Hindlimb muscle (tissue), 1 donor: ENCODE results near the gene GOLGA8Q. TPM values are rescaled to one million over a fixed set of nuclear protein-coding genes. Genes with fewer than 3 reads are reported as not detected.
A peak's percentile ranks its signal among the peaks of the same experiment; 100 is the strongest.
"Not testable (repeated sequence)": the region's sequence is repeated elsewhere in the genome, so short reads cannot be mapped to it uniquely, and the experiment has no call there.

ENCODE experiments used
- DNase-seq: peaks from one replicate; pipeline ENCODE4 v3.0.0-alpha.2; 2013
- polyA plus RNA-seq: library from polyadenylated mRNA; unstranded; fragments of 120-200 nt; gene quantifications from one replicate; pipeline ENCODE4 v1.2.1, GENCODE V29; 2013; ENCODE audit not compliant: insufficient read length

GOLGA8Q gene, protein sequence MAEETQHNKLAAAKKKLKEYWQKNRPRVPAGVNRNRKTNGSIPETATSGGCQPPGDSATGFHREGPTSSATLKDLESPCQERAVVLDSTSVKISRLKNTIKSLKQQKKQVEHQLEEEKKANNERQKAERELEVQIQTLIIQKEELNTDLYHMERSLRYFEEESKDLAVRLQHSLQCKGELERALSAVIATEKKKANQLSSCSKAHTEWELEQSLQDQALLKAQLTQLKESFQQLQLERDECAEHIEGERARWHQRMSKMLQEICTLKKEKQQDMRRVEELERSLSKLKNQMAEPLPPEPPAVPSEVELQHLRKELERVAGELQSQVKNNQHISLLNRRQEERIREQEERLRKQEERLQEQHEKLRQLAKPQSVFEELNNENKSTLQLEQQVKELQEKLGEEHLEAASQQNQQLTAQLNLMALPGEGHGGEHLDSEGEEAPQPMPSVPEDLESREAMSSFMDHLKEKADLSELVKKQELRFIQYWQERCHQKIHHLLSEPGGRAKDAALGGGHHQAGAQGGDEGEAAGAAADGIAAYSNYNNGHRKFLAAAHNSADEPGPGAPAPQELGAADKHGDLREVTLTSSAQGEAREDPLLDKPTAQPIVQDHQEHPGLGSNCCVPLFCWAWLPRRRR
- polyA plus RNA-seq, result 0.81 TPM

DNA sequence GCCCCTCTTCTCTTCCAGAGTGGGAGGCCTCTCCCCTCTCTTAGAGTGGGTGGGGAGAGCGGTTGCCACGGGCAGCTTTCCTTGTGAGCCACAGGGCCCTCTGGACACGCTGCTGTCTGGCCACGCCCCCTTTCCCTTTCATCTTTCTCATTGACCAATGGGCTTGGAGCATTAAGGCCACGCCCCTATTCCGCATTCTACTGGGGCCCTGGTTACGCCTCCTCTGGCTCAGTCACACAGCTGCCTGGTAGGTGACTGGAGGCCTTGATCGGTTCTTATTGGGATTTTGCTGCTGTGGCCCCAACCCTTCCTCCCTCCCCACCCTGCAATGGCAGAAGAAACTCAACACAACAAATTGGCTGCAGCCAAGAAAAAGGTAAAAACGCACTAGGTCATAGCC, at the start of gene GOLGA8Q:
Gene GOLGA8Q (plus strand): TSS at position 301 of the 400 bp plus-strand sequence. CDS start 28 bp downstream, at position 329.
- not testable (repeated sequence) for DNase-seq

DNA sequence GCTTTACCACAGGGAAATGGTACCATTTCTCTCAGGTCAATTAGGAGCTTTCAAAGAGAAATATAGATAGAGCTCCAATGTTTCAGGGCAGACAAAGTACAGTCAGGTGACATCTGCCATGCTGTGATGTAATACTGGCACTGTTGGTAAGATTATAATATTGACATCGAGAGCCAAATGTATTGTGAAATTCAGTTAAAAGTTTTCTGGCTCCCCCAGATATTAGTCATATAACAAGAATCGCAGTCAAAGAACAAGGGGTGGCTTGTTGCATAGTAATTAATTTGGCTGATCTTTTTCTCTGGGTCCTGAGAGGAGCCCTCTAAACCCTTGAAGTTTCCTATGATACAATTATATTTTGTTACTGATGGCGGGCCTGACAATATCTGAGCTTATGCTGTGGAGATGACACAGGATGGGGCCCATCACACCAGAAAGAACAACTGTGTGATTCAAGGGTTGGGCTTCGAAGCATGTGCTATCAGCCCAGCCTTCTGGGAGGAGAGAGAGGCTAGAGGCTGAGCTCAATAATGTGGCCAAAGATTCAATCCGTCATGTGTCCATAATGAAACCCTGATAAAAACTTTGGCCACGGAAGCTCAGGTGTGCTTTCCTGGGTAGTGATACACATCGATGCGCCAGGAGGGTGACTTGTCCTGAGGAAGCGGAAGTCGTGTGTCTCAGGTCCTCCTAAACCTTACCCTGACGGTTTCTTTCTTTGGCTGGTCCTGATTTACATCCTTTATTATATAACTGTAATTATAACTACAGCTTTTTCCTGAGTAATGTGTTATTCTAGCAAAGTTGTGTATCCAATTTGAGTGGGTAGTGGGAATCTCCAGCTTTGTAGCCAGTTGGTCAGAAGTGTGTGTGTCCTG, 48.7 kb upstream of the GOLGA8Q start:
- DNase-seq, result not testable (repeated sequence)

DNA sequence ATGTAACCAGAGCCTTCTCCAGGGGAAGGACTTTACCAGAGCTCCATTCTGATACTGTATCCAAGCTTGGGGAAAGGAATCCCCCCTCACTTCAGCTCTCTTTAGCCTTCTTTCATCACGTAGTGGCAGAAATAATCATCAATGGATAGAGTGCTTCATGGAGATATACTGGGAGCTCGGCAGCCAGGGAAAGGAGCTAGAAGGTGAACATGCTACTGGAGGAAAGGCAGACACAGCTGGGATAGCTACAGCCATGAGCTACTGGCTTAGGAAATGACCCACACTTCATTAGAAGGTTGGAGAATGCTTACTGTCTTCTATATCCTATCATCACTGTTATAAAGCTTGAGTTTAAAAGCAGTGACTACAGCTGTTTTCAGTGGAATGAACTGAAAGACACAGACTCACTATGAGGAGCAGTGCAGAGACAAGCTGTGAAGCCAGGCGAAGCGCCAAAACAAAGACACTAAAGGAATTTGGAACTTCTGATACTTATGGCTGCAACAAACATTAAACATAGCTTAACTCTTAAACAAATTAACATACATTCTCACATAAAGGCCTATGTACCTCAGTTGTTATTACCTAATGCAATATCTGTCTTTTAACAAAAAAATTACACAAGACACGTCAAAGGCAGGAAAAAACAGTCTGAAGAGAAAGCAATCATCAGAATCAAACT, 47.5 kb upstream of the GOLGA8Q start:
- peak; percentile 20 for DNase-seq

DNA sequence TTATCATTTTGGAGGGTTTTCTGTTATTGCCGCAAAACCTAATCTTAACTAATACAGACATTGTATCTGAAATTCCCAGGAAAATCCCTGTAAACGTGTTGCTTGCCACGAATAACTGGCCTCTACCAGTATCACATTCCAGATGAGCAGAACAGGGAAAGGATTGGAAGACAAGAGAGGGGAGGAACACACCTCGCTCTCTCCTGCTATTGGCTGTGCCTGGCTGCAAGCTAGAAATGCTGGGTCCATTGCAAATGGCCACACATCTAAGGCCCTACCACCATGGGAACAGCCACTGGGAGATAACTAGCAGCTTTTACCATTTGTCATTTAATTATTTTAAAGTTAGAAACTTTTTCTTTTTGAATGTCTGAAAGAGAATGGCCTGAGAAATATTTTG, 37.3 kb upstream of the GOLGA8Q start:
- not testable (repeated sequence) for DNase-seq

DNA sequence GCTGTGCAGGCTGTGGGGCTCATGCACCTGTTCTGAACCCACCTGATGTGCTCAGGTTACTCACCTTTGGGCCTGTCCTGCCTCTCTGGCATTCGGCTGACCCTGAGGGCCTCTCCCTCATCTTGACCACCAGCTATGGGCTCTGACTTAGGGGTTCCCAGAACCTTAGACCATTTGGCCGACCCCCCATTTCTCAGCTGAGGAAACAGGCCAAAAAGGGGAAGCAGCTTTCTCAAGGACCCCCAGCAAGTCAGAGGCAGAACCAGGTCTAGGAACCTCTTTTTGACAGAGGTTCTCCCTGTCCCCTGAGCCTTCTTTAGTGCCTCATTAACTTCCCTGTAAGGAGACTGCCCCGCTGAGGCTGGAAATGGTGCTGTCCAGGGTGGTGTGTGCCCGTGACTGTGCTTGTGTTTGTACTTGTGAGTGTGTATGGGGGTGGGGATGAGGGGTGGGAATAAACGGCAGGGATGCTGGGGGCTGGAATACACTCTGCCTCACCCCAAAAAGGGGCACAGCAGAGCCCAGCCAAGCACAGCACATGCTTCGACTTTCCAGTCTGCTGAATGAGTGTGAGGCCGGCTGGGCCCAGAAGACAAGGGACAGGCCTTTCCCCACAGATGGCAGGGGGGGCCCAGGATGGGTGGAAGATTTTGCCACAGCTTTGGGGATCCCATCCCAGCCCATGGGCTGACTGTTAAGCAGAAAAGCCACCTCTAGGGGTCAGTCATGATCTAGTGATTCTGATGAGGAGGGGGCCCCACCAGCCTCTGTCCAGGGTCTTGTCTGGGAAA, 28.2 kb upstream of the GOLGA8Q start:
- DNase-seq, result not testable (repeated sequence)

DNA sequence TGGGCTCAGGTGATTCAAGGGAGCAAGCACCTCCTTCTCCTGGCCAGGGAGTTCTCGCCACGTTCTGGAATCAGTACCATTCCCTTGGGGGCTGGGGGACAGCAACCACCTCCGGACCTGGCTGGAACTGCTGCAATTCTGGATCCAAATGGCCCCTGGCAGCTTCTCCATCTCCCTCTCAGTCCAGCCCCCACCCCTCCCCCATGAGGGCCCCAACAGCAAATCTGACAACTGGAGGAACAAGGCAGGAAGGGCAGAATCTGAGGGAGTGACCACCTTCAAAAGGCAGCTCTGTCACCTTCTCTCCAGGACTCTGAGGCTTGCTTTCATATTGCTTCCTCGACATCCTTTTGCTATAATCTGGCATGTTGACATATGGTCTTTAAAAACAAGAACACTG, 25.9 kb upstream of the GOLGA8Q start:
- not testable (repeated sequence) for DNase-seq

DNA sequence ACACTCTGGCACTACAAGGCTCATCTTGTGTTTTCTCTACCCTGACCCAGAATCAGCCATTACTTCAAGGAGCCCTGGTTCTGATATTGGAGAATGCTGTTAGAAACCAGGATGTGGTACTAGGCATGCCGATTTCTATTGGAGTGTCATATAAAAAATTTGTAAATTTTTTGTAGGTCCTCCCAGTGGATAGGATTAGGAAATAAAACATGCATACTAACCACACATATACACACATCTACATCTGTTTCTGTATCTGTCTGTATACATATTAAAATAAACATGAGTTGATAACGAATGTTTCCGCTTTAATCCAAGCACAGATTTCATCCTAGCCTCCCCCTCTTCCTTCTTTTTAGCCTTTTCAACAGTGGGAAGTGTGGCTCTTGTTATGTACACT, 22.8 kb upstream of the GOLGA8Q start:
- DNase-seq, result not testable (repeated sequence)

DNA sequence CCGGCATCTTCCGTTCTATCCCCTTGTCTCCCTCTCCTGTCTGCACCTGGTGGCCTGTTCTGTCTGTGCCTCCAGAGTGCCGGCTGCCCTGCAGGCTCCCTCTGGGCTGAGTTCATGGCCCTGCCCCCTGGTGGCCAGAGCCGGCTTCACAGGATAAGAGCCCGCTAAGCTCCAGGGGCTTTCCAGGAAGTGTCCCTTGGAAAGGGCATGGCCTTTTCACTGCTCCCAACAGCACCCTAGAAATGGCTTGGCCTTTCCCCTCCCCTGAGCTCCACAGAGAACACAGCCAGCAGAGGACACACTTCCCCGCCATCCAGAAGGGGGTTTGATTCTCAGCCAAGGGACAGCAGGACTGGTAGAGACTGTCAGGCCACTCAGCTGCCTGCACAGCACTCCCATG, 15.1 kb downstream of the GOLGA8Q start:
- DNase-seq, result not testable (repeated sequence)

DNA sequence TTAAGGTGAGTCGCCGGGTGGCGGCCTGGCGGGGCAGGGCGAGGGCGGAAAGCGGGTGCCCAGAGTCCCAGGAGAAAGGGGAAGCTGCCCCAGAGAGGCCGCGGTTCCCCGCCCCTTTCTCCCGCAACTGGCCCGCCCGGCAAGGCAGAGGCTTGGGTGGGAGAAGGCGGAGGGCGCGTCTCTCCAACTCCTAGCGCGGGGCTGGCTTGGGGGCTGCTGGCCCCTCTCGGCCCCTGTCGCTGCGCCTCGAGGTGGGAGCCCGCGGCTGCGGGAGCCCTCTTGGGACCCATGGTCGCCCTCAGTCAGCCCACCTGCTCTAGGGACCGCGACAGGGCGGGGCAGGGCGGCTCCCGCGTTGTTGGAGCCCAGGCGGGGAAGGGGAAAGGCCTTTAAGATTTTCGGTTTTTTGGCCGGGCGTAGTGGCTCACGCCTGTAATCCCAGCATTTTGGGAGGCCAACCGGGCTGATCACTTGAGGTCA, 21.2 kb downstream of the GOLGA8Q start:
- DNase-seq, result not testable (repeated sequence)

DNA sequence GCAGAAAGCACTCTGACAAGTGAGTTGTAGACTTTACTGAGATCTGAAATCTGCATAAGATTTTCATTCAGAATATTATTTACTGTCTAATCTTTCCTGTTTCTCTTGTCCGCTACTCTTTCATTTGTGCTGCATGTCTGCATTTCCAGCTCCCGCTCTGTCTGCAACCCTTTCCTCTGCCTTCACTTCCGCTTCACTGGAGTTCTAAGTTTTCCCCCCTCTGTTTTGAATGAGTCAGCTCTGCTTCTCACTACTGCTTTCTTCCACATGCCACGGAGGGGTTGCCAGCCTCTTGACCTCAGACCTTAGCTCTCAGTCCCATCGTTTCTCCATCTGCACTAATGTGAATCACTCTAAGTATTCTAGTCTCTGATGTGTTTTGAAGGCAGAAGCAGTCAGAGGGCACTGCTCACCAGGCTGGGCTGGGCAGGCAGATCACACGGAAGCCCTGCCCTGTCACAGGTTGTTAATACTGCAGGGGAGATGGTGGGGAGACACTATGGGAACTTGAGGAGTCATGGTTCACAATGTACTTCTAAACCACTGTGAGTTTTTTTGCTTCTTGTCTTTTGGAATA, 27.6 kb downstream of the GOLGA8Q start:
- not testable (repeated sequence) for DNase-seq

DNA sequence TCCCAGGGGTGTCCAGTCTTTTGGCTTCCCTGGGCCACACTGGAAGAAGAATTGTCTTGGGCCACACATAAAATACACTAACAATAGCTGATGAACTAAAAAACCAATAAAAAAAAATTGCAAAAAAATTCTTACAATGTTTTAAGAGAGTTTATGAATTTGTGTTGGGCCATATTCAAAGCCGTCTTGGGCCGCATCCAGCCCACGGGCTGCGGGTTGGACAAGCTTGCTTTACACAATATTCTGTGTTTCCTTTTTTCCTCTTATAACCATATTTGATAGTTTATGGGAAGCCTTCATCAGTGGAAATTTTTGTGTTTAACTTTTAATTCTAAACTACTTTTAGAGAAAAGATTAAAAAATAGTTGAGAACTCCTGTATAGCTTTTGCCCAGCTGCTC, 28.9 kb downstream of the GOLGA8Q start:
- not testable (repeated sequence) for DNase-seq

DNA sequence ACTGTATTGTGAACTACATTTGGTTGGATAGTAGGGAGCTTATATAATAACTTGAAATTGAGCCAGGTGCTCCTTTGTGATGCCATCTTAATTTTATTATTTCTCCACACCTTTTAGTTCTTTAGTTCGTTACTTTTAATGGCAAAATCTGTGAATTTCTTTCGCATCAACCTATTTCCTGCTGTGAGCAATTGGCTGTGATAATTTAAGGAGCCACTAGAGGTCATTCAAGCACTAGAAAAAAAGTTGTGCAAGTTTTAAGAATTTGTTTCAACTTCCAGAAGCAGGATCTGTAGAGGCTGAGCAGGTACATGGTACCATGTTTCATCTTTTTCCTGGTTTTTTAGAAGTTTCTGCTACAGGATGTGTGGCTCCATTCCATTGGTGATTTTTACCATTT, 47.1 kb downstream of the GOLGA8Q start:
- DNase-seq, result not testable (repeated sequence)

DNA sequence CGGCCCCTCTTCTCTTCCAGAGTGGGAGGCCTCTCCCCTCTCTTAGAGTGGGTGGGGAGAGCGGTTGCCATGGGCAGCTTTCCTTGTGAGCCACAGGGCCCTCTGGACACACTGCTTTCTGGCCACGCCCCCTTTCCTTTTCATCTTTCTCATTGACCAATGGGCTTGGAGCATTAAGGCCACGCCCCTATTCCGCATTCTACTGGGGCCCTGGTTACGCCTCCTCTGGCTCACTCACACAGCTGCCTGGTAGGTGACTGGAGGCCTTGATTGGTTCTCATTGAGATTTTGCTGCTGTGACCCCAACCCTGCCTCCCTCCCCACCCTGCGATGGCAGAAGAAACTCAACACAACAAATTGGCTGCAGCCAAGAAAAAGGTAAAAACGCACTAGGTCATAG, 51.9 kb downstream of the GOLGA8Q start, which contains the start of gene GOLGA8H:
Gene GOLGA8H (plus strand): TSS at position 233 of the 400 bp plus-strand sequence. CDS start 98 bp downstream, at position 331.
- DNase-seq, result not testable (repeated sequence)

Other genes with a start within 250 kb of the GOLGA8Q start
- 2.1 TPM for gene CHRFAM7A, start 158.5 kb upstream of the GOLGA8Q start, polyA plus RNA-seq
- 8.3 TPM for gene GOLGA8R, start 137.8 kb upstream of the GOLGA8Q start, polyA plus RNA-seq
- gene GOLGA8H, start 52.0 kb downstream of the GOLGA8Q start, polyA plus RNA-seq, result 1.1 TPM